ENCODE measurements around the gene RYR1.
"Not testable (repeated sequence)": the region's sequence is repeated elsewhere in the genome, so short reads cannot be mapped to it uniquely, and the experiment has no call there.

Gene RYR1

GRCh38 chr19:38464421-38465082, 31.1 kb downstream of the RYR1 start:
- DNase-seq: no peak

GRCh38 chr19:38466050-38466449, 32.6 kb downstream of the RYR1 start:
- no peak for DNase-seq

- no peak for DNase-seq
Measured at GRCh38 chr19:38467541-38468525, 34.3 kb downstream of the RYR1 start.

GRCh38 chr19:38469151-38469550, 35.7 kb downstream of the RYR1 start:
- DNase-seq: no peak

- no peak for DNase-seq
Measured at GRCh38 chr19:38470788-38471480, 37.4 kb downstream of the RYR1 start.

- not testable (repeated sequence) for DNase-seq
Measured at GRCh38 chr19:38472725-38473124, 39.2 kb downstream of the RYR1 start.

GRCh38 chr19:38473201-38473600, 39.7 kb downstream of the RYR1 start:
- DNase-seq: no peak

GRCh38 chr19:38475176-38475575, 41.7 kb downstream of the RYR1 start:
- no peak for DNase-seq

- DNase-seq: no peak
Measured at GRCh38 chr19:38478273-38478971, 44.9 kb downstream of the RYR1 start.

GRCh38 chr19:38482496-38482895, 49.0 kb downstream of the RYR1 start:
- no peak for DNase-seq

GRCh38 chr19:38483016-38483630, 49.6 kb downstream of the RYR1 start:
- DNase-seq: no peak

- DNase-seq: no peak
Measured at GRCh38 chr19:38484747-38485146, 51.3 kb downstream of the RYR1 start.

GRCh38 chr19:38485541-38486285, 52.2 kb downstream of the RYR1 start:
- DNase-seq: no peak

GRCh38 chr19:38486731-38487336, 53.3 kb downstream of the RYR1 start:
- no peak for DNase-seq

GRCh38 chr19:38488096-38488495, 54.6 kb downstream of the RYR1 start:
- DNase-seq: no peak

GRCh38 chr19:38488776-38489481, 55.4 kb downstream of the RYR1 start:
- DNase-seq: no peak

GRCh38 chr19:38490861-38491260, 57.4 kb downstream of the RYR1 start:
- no peak for DNase-seq

- no peak for DNase-seq
Measured at GRCh38 chr19:38492181-38492813, 58.8 kb downstream of the RYR1 start.

GRCh38 chr19:38494379-38494778, 60.9 kb downstream of the RYR1 start:
- DNase-seq: no peak

- not testable (repeated sequence) for DNase-seq
Measured at GRCh38 chr19:38495375-38495774, 61.9 kb downstream of the RYR1 start.
